ENCODE results near the gene SERPINA6. TPM values are rescaled to one million over a fixed set of nuclear protein-coding genes. Genes with fewer than 3 reads are reported as not detected.

Gene SERPINA6
- total and polyA plus RNA-seq, 7 donors: not detected

DNA sequence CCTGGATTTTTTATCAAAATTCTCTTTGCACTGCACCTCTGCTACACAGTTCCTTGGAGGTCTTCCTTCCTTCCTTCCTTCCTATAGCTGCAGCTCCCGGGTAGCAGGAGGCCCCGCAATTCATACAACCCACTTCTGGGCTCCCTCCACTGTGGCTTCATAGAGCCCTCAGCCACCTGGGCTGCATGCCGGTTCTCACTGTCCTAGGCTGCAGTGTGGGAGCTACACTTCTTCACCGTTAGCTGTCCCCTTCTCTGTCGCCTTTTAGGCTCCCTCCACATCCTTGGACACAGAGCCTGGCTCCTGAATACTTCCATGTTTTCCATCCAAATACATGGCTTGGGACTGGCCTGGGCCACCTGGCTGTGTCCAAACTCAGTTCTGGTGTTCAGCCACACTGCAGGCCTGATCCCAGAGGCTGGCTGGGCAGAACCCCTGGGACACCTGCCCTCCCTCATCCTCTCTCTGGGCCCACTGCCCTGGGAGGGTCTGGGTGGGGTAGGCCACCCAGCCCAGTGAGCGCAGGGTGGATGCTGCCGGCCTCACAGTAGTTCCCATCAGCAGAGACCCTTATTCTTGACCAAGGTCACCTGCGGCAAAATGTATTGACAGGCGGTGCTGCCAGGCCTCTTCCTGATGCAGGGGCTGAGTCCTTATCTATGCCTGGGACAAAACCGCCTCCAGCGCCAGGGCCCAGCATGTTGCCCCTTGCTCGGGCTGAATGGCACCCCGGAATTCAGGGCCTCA lies 31.8 kb downstream of the SERPINA6 start:
- Histone ChIP-seq H3K27me3 (ENCODE audit: insufficient read depth in 3 of 3, low read length in 2 of 3) (peaks cover 0 to 7% (median 2%) of the 10 kb centered on the region in 3 donors), H3K36me3 (ENCODE audit: insufficient read depth in 1 of 2, low read depth in 1 of 2) (no peaks in the 10 kb centered on the region), H3K9me3 (no peaks in the 10 kb centered on the region), H3K4me3 (no peak overlapping the region), H3K27ac (no peak overlapping the region), H3K4me1 (no peaks in the 10 kb centered on the region)
- no peak for DNase-seq
- 83 to 92% (median 84%) methylated on average over 13 of the region's 13 CpGs for WGBS, 3 donors
- intact Hi-C loops (cut with DNase I): no loop called here
- ATAC-seq: no peak
- TF ChIP-seq, protein P1, sequence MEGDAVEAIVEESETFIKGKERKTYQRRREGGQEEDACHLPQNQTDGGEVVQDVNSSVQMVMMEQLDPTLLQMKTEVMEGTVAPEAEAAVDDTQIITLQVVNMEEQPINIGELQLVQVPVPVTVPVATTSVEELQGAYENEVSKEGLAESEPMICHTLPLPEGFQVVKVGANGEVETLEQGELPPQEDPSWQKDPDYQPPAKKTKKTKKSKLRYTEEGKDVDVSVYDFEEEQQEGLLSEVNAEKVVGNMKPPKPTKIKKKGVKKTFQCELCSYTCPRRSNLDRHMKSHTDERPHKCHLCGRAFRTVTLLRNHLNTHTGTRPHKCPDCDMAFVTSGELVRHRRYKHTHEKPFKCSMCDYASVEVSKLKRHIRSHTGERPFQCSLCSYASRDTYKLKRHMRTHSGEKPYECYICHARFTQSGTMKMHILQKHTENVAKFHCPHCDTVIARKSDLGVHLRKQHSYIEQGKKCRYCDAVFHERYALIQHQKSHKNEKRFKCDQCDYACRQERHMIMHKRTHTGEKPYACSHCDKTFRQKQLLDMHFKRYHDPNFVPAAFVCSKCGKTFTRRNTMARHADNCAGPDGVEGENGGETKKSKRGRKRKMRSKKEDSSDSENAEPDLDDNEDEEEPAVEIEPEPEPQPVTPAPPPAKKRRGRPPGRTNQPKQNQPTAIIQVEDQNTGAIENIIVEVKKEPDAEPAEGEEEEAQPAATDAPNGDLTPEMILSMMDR (IDR thresholded peaks at IDR 0.05): no peak

DNA sequence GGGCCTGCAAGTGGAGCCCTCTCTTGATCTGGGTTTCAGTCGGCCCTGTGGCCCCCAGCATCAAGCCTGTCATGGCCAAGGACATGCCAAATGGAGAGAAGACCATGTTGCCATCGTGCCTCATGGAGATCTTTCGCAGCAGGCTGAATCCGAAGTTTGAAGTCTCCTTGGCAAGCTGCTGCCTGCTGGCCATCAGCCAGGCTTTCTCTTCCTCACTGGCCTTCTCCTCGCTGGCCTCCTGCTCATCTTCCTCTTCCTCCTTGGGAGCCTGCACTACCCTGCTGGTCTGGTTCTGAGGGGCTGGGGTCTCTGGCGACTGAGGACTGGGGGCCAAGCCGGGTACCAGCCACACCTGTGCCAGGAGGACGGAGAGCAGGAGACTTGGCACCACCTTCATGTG lies 32.9 kb downstream of the SERPINA6 start:
- Histone ChIP-seq H3K27ac (no peak overlapping the region), H3K4me1 (no peaks in the 10 kb centered on the region), H3K36me3 (ENCODE audit: insufficient read depth in 1 of 2, low read depth in 1 of 2) (no peaks in the 10 kb centered on the region), H3K9me3 (no peaks in the 10 kb centered on the region), H3K4me3 (no peak overlapping the region), H3K27me3 (ENCODE audit: insufficient read depth in 3 of 3, low read length in 2 of 3) (peaks cover 0 to 7% (median 2%) of the 10 kb centered on the region in 3 donors)
- 60 to 73% (median 71%) methylated on average over 8 of the region's 8 CpGs for WGBS, 3 donors
- ATAC-seq (no peak), DNase-seq (no peak)
- intact Hi-C loops (cut with DNase I): no loop called here
- TF ChIP-seq, protein P1 (IDR thresholded peaks at IDR 0.05): no peak

DNA sequence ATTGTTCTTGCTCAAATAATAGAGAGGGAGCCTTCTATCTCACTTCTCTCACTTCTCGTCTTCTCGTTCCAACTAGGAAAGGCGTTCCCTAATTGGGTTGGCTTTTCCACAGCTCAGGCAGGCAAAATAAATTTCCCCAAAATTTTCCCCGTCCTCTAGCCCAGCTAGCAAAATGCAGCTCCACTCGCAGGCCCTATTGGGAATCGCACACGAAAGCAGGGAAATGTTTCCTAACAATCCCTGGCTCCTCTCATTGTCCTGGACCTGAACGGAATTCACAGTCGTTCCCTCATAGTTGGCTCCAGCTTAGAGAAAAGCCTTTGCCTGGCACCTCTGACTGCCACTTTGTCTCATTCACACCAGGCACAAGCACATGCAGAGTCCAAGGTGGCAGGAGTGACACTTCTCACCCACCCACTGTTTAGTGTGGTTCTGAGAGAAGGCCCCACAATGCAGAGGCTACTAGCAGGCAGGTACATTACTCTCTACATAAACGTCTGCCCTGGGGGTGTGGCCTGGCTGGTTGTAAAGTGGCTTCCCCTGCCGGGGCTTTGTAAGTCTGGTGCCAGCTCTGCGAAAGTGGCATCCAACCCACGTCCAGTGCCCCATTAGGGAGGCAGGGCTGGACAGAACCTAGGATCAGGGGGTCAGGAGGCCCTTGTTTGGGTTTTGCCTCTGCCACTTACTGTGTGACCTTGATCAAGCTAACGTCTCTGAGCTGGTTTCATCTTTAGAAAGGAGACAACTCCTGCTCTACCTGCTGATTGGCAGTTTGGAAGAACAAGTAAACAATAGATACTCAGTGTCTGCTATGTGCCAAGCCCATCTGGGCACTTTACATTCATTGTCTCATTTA lies 34.3 kb downstream of the SERPINA6 start:
- H3K4me1 ChIP-seq: no peaks in the 10 kb centered on the region
- ATAC-seq: no peak
- whole genome bisulfite sequencing, 3 donors: 51 to 66% (median 54%) methylated on average over 14 of the region's 14 CpGs
- intact Hi-C loops (cut with DNase I): no loop called here
- TF ChIP-seq, protein P1 (IDR thresholded peaks at IDR 0.05): no peak
- DNase-seq: no peak
- no peaks in the 10 kb centered on the region for H3K36me3 ChIP-seq (ENCODE audit: insufficient read depth in 1 of 2, low read depth in 1 of 2)
- H3K4me3 ChIP-seq: no peak overlapping the region
- no peak overlapping the region for H3K27ac ChIP-seq
- H3K27me3 ChIP-seq (ENCODE audit: insufficient read depth in 3 of 3, low read length in 2 of 3): peaks cover 0 to 6% (median 2%) of the 10 kb centered on the region in 3 donors
- no peaks in the 10 kb centered on the region for H3K9me3 ChIP-seq

DNA sequence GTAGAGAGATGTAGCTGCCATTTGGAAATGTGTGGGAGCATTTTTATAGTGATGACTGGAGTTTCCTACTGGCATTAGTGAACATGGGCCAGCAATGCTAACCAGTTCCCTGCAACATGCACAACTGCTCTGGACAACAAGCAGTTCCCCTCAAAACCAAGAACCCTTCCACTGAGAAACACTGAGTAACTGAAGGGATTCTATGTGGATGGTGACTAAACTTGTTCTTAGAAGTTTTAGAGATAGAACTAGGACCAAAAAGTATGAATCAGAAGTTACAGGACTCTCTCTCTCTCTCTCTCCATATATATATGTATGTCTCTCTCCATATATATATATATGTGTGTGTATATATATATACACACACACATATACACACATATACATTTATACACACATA lies 38.0 kb downstream of the SERPINA6 start:
- no peak overlapping the region for H3K27ac ChIP-seq
- no peak overlapping the region for H3K4me3 ChIP-seq
- TF ChIP-seq, protein P1 (IDR thresholded peaks at IDR 0.05): no peak
- H3K9me3 ChIP-seq: no peaks in the 10 kb centered on the region
- H3K36me3 ChIP-seq (ENCODE audit: insufficient read depth in 1 of 2, low read depth in 1 of 2): no peaks in the 10 kb centered on the region
- DNase-seq: no peak
- no peak for ATAC-seq
- peaks cover 0 to 2% (median 0%) of the 10 kb centered on the region in 3 donors for H3K27me3 ChIP-seq (ENCODE audit: insufficient read depth in 3 of 3, low read length in 2 of 3)
- intact Hi-C loops (cut with DNase I): no loop called here
- no peaks in the 10 kb centered on the region for H3K4me1 ChIP-seq
